Skeletal muscle cell (primary cell): ENCODE results near the gene SAFB.
"Not testable (repeated sequence)": the region's sequence is repeated elsewhere in the genome, so short reads cannot be mapped to it uniquely, and the experiment has no call there.

Experiments used
- DNase-seq: peaks from one replicate; pipeline ENCODE4 v3.0.0-alpha.2; 2010; ENCODE audit warnings: low read depth
- H3K4me3 ChIP-seq: 2 replicates; pipeline ENCODE4 v1.5.1; 2011; ENCODE audit warnings: low read depth, mild to moderate bottlenecking, control low read depth, low read length, moderate library complexity

Gene SAFB

GRCh38 chr19:5593343-5594255 lies 29.3 kb upstream of the SAFB start:
- no peak for DNase-seq

DNA sequence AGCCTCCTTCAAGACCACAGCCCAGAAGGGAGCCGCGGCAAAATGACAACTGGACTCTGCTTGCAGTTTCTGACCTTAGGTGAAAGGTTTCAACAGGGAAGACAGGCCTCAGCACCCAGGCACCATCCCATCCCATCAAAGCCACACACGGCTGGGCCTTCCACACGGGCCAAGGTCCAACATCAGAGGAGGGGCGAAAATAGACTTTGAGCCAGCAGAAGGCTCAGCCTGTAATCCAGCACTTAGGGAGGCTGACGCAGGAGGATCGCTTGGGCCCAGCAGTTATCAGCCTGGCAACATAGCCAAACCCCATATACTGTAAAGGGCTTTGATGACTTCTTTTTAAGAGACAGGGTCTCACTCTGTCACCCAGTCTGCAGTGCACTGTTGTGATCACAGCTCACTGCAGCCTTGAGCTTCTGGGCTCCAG lies 28.3 kb upstream of the SAFB start:
- no peak for DNase-seq
- H3K4me3 ChIP-seq: no peak overlapping the region

More at GRCh38 chr19:5593343-5594255, 29.3 kb upstream of the SAFB start:
- no peak overlapping the region for H3K4me3 ChIP-seq

- DNase-seq: no peak
Measured at GRCh38 chr19:5595129-5595528, 27.8 kb upstream of the SAFB start.

GRCh38 chr19:5595745-5596144 lies 27.1 kb upstream of the SAFB start:
- DNase-seq: no peak
- H3K4me3 ChIP-seq: no peak overlapping the region

More at GRCh38 chr19:5595129-5595528, 27.8 kb upstream of the SAFB start:
- H3K4me3 ChIP-seq: no peak overlapping the region

GRCh38 chr19:5600797-5601196 lies 22.1 kb upstream of the SAFB start:
- no peak overlapping the region for H3K4me3 ChIP-seq
- no peak for DNase-seq

DNA sequence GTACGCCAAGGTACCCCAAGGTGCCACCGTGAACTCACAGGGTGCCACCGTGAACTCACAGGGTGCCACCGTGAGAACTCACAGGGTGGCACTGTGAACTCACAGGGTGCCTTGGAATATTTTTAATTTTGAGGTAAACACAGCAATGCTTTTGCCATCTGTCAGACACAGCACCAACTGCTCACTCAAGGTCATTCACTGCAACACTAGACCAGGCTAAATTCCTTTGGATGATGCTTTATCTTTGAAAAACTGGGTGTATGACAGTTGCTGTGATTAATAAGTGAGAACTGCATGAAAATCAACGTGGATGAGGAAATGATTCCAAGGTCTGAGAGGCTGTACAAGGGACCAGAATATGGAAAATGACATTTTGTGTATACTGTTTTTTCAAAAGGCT lies 19.3 kb upstream of the SAFB start:
- DNase-seq: no peak
- H3K4me3 ChIP-seq: no peak overlapping the region

GRCh38 chr19:5605362-5605761 lies 17.5 kb upstream of the SAFB start:
- DNase-seq: no peak
- no peak overlapping the region for H3K4me3 ChIP-seq

GRCh38 chr19:5607318-5608275 lies 15.3 kb upstream of the SAFB start:
- DNase-seq: no peak

DNA sequence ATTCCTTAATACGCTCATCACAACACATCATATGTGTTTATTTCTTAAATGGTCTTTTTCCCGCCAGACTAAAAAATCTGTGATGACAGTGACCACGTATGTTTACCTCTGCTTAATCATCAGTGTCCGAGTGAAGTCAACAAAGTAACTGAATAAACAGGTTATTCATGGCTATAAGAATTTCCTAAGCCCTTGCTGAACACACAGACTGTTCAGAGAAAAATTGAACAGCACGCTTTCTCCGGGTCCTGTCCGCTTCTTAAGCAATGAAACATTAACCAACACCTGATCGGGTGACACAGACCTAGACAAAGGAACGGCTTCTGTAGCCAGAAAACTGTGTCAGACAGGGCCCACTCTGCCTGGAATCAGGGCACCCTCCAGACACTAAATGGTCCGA lies 14.6 kb upstream of the SAFB start:
- no peak for DNase-seq
- H3K4me3 ChIP-seq: no peak overlapping the region

More at GRCh38 chr19:5607318-5608275, 15.3 kb upstream of the SAFB start:
- H3K4me3 ChIP-seq: no peak overlapping the region

- not testable (repeated sequence) for H3K4me3 ChIP-seq, DNase-seq
Measured at GRCh38 chr19:5608766-5609165, 14.1 kb upstream of the SAFB start.

- DNase-seq: no peak
- no peak overlapping the region for H3K4me3 ChIP-seq
Measured at GRCh38 chr19:5609881-5610448, 12.9 kb upstream of the SAFB start.

- H3K4me3 ChIP-seq: no peak overlapping the region
- no peak for DNase-seq
Measured at GRCh38 chr19:5612891-5613865, 9.7 kb upstream of the SAFB start.

DNA sequence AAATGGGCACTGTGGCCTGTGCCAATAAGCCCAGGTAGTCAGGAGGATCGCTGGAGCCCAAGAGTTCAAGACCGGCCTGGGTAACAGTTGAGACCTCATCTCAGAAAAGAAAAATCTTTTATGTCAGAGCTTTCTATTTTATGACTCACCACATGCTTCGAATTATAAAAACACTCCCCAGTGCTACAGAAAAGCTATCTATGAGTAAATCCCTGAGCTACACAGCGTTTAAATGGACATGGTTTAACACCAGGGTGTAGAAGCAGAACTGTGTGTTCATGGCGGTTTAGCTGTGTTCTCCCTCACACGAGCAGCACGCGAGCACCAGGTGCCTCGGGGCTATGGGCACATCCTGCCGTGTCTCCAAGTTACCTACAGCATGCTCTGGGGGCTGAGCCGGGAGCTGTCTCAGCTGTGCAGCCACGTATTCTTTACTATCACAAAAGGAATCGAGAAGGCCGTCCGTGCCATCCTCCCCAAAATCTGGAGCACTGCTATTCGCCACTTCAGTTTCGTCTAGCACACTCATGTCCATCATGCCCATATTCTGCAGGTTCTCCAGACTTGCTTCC lies 7.0 kb upstream of the SAFB start:
- DNase-seq: no peak
- H3K4me3 ChIP-seq: no peak overlapping the region

GRCh38 chr19:5617080-5617479 lies 5.8 kb upstream of the SAFB start:
- H3K4me3 ChIP-seq: no peak overlapping the region
- no peak for DNase-seq

- no peak for DNase-seq
- H3K4me3 ChIP-seq: no peak overlapping the region
Measured at GRCh38 chr19:5618591-5618990, 4.3 kb upstream of the SAFB start.

DNA sequence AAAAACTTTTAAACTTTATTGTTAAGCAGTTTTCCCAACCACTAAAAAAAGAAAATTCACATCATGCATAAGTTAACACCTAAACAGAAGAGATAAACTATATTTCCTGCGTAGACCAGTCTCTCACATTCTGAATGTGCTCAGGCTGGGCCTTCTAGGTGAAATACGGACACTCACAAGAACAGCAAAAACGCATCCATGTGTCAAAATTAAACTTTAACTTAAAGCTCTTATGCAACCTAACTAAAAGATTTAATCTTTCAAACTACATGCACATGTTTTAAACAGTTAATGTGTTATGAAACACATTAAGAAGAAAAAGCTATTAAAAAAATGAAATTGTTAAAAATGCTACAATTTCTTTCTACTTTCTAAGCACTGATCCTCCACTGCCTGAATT lies 2.9 kb upstream of the SAFB start:
- H3K4me3 ChIP-seq: no peak overlapping the region
- DNase-seq: no peak

GRCh38 chr19:5621311-5621944 lies 1.5 kb upstream of the SAFB start:
- H3K4me3 ChIP-seq: peak overlapping the region; percentile 100
- no peak for DNase-seq

GRCh38 chr19:5621945-5622464 lies 878 bp upstream of the SAFB start:
- peak overlapping the region; percentile 100 for H3K4me3 ChIP-seq
- DNase-seq: no peak
